NOMO-1 treated with DMSO at 0.1 percent for 48 hours (cell line): Measurements from ENCODE around the gene VIPR1.
"Not testable (repeated sequence)": the region's sequence is repeated elsewhere in the genome, so short reads cannot be mapped to it uniquely, and the experiment has no call there.

Experiments used
- DNase-seq: peaks from one replicate; lab custom pipeline; 2025; ENCODE audit not compliant: unreplicated experiment; lab: John Stamatoyannopoulos, UW

The VIPR1 gene

DNA sequence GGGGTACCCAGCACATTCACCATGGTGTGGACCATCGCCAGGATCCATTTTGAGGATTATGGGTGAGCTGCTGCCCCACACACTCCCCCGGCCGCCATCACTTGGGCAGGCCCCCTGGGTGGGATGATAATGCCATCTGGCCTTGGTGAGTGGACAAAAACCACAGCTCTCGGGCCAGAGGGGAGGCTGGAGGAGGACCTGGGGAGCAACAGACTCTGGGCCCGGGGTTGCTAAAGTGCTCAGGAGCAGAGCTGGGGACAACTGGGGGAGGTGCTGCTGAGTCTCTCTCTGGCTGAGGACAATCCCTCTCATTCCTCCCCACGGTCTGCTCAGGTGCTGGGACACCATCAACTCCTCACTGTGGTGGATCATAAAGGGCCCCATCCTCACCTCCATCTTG lies 29.0 kb downstream of the VIPR1 start:
- DNase-seq, result no peak

DNA sequence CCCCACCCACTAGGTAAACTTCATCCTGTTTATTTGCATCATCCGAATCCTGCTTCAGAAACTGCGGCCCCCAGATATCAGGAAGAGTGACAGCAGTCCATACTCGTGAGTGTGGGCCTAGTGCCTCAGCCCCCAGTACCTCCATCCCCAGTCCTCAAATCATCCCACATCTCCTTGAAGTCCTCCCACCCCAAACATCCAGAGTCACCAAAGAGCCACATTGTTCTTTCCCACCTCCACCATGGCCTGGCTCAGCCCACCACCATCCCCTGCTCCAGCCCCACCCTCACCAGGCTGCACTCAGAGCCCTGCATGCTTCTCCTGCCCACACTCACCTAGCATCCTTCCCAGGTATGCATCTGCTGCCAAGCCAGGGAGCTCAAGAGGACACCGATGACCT lies 29.8 kb downstream of the VIPR1 start:
- DNase-seq, result no peak

DNA sequence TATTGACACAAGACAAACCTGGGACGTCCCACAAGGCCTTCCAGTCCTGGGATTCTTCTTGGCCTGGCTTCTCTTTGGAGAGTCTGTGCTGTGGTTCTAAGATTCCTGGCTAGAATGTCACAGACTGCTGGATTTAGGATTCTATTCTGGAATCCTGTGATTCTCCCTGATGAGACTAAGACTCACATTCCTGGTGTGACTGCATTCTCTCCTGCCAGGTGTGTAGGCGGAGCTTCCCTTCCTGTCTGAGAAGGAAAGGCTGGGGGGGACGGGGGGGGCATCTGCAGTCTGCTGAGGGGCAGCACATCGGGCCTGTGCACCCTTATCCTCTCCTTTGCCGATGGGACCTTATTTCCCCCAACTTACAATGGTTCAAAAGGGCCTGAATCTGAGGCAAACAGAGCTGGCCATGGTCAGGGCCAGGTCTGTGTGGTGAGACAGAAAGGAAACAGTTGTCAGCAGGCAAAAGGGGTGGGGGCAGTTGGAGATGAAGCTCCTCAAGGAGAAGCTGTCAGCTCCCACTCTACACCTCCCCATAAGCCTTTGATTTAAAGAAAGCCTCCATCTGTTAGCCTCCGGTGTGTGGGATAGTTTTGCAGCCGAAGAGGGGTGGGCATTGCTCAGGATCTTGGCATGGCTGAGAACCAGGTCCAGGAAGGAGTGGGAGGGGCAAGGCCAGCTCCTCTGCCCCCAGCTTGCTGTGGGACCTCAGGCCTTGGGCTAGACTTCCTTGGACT lies 30.9 kb downstream of the VIPR1 start:
- no peak for DNase-seq

DNA sequence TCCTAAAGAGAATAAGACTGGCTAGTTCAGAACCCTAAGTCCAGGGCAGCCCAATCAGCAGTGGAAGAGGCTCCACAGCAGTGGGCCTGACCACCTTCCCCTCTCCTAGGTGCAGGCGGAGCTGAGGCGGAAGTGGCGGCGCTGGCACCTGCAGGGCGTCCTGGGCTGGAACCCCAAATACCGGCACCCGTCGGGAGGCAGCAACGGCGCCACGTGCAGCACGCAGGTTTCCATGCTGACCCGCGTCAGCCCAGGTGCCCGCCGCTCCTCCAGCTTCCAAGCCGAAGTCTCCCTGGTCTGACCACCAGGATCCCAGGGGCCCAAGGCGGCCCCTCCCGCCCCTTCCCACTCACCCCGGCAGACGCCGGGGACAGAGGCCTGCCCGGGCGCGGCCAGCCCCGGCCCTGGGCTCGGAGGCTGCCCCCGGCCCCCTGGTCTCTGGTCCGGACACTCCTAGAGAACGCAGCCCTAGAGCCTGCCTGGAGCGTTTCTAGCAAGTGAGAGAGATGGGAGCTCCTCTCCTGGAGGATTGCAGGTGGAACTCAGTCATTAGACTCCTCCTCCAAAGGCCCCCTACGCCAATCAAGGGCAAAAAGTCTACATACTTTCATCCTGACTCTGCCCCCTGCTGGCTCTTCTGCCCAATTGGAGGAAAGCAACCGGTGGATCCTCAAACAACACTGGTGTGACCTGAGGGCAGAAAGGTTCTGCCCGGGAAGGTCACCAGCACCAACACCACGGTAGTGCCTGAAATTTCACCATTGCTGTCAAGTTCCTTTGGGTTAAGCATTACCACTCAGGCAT lies 33.7 kb downstream of the VIPR1 start:
- peak; percentile 41 for DNase-seq

DNA sequence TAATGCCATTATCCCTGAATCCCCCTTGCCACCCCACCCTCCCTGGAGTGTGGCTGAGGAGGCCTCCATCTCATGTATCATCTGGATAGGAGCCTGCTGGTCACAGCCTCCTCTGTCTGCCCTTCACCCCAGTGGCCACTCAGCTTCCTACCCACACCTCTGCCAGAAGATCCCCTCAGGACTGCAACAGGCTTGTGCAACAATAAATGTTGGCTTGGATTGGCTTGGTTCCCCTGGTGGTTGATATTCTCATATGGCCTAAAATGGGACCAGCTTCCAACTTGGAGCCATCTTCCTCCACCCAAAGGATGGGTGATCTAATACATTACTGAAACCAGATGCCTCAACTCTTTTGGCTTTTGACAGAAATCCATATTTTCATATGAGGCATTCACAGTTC lies 34.9 kb downstream of the VIPR1 start:
- no peak for DNase-seq

DNA sequence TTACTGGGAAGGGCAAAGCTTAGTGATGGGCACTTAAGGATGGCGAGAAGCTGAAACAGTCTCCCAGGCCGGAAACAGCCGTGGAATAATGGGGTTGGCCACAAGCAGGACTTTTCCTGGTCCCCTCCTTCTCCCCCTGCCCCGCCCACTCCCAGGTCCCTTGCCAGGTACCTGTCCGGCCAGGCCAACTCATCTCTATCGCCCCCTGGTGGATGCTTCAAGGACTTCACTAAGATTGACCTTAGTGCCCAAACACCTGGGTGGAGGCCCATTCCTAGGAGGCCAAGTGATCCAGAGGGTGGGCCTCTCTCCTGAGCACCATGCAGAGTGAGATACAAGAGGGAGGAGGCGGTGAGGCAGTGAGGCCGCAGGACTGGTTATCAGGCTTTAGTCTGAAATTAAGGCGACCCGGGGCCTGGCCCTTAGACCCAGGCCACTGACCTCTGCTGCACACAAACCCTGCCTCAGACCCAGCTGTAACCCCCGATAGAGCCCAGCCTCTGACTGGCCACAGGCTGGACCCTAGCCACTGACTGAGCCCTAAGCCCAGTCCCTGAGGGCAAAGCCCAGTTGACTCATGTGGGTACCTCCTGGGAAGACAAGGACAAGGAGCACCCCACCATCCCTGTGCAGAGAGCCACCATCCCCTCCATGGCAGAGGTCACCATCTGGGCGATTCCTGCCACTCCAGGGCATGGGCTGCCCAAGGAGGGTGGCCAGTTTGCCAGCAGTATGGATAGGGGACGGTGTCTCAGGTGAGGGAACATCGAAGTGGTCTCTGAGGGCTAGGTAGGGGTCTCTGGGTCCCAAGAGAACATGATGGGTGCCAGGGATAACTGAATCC lies 37.6 kb downstream of the VIPR1 start:
- peak; percentile 6 for DNase-seq

DNA sequence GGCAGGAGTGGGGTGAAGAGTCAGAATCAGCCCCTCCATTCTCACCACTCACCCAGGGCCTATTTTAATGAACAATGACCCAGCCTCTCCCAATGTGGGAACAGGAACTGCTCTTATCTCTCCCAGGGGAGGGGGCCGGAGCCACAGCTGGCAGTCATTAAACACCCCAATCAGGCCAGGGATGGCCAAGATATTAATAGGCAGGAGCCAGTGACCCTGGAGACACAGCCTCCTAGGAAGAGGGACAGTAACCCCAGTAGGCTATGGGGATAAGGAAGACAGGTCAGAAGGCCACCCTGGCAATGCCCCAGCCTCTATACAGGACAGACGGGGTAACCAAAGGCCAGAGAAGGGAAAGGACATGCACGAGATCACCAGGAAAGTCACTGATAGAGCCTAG lies 38.6 kb downstream of the VIPR1 start:
- no peak for DNase-seq

DNA sequence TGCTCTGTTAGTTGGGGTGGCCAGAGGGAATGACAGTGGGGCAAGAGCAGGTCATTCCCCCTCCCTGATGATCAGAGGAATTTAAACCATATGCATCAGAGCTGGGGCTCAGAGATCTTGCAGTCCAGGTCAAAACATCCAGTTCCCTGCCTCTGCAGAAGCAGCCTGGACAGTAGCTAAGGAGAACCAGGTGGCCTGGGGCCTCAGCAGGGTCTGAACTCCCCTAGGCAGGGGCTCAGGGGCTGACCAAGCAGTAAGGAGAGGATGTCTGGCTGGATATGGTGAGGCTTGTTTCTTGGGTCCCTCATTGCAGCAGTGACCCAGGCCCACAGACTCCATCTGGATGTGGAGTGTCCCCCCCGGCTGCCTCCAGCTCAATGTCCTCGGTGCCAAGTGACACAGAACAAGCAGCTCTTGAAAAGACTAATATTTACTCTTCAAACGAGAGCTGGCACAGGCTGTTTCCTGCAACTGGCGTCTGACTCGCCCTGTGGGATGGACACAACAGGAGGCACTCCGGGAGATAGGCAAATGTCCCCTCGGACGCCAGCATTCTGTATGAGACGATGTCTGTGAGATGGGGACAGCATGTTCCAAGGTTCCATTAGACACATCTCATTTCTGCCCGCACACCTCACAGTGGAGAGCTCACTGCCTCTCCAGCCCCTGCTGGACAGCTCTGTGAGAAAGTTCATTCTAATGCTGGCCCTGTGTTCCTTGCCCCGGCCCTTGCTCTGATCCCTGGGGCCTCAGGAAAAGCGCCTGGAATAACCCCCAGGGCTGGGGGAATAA lies 42.2 kb downstream of the VIPR1 start:
- no peak for DNase-seq

DNA sequence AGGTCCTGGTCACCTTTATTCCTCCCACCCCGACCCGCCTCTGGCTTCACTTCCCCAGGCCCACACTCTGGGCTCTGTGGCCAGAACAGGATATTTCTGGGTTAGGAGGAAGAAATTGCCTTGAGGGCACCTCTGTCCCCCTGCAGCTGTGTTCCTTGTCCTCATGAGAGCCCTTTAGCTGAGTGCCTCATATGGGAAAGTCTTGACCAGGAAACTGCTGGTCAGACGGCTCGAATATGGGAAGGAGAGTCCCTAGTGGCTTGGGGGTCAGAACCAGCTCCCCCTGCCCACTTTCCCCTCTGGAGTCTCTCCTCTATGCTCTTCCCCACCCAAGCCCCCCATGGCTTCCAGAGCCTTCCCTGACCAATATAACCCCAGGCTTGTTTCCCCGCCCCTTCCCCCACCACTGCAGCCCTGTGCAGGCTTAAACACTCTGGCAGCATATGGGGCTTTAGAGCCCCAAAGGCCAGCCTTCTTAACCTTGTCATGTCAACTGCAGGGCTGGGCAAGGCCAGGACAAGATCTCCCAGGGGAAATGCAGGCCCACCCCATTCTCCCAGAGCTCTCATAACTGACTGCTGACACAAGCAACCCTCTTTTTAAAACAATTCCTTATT lies 42.9 kb downstream of the VIPR1 start:
- DNase-seq, result no peak

DNA sequence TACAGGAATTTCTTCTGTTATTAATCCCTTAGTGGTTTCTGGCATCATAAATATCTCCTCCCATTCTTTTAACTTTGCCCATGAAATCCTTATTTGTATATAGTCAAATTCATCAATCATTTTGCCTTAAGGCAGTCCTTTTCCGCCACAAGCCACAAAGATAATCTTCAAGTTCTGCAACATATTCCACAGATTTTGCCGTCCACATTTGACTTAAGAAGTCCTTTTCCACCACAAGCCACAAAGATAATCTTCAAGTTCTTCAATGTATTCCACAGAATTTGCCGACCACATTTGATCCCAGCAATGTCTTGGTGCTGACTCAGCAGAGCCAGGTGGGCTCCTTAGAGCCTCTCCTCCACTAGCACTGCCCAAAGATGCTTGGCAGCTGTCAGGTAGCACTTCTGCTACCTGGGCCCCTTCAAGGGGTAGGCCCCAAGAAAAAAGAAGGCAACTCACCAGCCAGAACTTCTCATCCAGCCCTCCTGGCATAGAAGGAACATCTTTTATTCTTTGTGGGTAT lies 44.3 kb downstream of the VIPR1 start:
- no peak for DNase-seq

DNA sequence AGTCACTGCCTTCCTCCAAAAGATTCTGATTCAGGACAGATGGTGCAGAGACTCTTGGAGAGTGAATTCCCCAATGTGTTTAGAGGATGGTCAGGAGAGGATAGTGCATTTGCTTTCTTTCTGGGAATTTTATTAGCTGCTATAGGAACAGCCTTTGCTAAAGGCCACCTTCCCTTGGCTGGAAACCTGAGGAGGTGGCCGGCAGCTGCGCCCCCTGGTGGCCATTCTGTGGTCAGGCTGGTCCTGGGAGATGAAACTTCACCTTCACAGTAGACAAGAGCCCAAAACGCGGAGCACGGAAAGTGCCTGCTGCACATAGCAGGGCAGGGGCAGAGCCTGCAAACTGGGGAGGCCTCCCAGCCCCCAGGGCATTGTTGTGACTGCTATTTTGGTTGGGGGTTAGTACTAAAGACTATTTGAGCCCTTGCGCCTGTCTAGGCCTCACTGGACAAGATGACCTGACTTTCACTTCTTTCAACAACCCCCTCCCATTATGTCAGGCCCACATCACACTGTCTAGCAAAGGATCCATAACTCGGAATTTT lies 45.0 kb downstream of the VIPR1 start:
- DNase-seq, result peak; percentile 16

DNA sequence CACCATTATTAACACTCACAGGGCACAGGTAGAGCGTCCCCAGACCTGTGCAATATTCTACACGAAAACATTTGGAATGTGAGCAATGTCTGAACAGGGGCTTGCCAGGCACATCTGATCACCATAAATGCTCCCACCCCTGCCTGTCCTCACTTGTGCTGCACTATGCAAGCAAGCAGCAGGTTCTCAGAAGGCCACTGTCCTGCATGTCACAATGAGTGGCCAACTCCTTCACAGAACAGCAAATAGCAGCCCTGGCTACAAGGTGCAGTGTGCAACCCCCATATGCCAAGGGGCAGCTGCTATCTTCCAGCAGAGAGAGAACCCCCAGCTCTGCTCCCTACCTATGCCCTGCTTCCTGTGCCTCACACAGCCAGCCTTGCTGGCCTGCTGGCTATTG lies 46.7 kb downstream of the VIPR1 start:
- no peak for DNase-seq

DNA sequence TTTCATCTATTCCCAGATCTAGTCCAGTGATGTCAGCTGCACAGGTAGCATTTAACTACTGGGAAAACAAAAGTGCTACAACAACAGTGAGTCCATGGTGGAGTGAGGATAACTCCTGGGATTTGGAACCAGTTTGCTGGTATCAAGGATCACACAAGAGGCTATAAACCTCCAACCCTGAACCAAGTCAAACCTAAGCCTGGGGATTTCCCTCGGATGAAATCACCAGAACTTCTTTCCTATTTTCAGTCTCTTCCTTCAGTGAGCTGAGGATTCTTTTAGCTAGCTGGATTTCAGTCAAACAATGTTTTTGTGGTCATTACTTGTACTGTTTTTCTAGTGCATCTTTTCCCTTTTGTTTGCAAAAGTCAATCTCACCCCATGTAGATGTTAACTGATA lies 47.8 kb downstream of the VIPR1 start:
- DNase-seq, result no peak

DNA sequence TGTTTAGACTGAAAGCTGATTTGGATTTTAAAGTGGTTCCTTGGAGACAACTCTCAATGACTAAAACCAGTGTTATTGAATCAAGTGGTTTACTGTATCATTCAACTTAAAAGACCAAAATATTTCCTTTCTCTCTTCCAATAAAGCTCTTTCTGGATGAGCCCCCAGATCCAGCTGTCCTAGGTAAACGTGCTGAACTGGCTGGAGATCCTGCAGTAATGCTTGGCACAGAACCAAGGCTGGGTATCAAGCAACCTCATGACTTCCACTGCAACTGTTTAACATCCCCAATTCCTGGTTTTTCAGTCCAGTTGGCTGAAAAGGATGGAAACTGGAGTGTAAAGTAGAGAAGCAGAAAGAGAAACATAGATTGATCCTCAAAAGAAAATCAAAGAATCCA lies 50.4 kb downstream of the VIPR1 start:
- DNase-seq, result no peak

DNA sequence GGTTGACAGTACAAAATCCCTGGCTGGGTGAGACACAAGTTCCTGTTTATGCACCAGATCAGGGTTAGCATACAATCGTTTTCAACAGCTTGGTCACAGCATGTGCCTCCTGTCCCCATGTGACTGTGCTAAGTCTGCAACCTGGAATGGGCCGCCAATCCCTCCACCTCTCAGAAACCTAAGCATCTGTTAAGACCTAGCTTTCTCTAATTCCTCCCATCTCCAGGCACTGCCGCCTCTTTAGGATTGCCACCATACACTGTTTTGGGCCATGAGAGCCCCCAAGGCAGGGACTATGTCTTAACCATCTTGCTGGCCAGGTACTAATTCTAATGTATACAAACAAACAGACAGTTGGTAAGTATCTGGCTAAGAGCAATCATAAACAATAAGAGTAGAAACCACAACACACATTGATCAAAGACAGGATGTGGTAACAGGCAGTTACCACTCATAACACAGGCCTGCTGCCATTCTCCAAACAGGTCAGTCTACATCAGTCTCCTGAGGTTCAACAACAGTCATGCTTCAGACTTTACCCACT lies 53.7 kb downstream of the VIPR1 start:
- no peak for DNase-seq

DNA sequence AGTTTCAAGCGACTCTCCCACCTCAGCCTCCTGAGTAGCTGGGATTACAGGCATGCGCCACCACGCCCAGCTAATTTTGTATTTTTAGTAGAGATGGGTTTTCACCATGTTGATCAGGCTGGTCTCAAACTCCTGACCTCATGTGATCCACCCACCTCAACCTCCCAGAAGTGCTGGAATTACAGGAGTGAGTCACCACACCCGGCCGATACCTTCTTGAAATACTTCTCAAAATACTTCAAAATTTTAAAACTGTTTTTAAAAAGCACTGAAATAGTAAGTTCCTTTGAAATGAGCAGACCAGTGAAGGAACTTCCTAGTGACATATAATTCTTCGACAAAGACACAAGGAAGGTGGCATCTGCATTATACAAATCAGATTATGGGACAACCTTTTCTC lies 54.4 kb downstream of the VIPR1 start:
- DNase-seq, result not testable (repeated sequence)

DNA sequence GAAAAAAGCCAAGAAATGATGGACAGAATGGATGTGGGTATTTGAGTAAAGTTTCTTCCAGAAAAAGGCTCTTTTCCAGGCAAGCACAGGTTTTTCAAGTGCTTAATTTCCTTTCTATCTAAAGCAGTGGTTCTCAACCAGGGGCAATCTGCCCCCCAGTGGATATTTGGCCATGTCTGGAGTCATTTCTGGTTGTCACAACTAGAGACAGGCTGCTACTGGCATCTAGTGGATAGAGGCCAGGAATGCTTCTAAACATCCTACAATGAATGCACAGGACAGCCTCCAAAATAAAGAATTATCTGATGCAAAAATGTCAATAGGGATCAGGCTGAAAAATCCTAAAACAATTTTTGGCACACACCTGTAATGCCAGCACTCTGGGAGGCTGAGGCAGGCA lies 55.4 kb downstream of the VIPR1 start:
- no peak for DNase-seq

DNA sequence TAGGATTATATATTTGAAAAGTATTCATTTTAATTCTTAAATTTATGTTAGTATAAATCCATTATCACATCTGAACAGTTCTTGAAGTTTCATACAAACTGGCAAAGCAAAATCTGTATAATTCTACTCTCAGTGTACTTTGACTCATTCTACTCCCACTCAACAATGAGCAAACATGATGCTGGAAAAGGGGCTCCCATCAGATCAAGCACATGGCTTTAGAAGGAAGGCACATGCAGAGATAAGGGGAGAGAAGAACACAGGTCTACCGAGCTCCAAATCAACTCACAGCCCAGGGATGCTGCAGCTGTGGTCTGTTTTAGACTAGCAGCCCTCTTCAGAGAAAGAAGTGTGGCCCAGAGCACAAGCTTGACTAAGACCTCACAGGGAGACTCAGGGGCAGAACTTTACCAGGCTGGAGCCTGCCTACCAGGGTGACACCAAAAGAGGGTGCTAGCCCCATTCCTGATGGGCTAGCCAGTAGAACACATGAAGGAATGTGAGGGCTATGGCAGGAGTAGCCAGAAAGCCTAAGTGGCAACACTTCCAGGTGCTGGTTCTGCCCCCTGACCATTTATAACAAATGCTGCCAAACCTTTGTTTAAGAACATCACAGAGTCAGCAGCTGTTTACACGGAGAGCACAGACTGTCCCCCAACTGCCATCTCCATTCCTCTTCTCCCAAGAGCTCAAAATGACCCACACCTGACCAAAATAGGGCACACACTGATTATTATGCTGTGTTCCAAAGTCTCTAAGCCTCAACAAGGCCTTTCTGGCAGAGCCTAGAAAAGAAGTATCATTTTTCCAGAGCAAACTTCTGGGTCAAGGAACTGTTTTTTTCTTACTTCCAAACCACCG lies 59.8 kb downstream of the VIPR1 start:
- no peak for DNase-seq
